SU-DHL-6 (cell line): ENCODE data around the gene CFL1.

Experiments used
- H2AFZ ChIP-seq: fragments of 200-600 bp; sonication (generic); 2 replicates; pipeline ENCODE4 v1.6.1; 2014; ENCODE audit warnings: low read depth, mild to moderate bottlenecking, moderate library complexity, mixed read lengths, antibody characterized with exemption, low read length; ENCODE audit not compliant: severe bottlenecking
- H3F3A ChIP-seq: fragments of 200-600 bp; shearing (Covaris generic); 2 replicates; pipeline ENCODE4 v1.6.0; 2016; ENCODE audit warnings: antibody characterized with exemption, mild to moderate bottlenecking; ENCODE audit not compliant: insufficient read depth
- H3K27ac ChIP-seq: fragments of 200-600 bp; sonication (generic); 2 replicates; pipeline ENCODE4 v1.5.1; 2016; ENCODE audit warnings: low read depth, mild to moderate bottlenecking, low read length, moderate library complexity, mixed read lengths
- H3K27me3 ChIP-seq: fragments of 200-600 bp; sonication (generic), shearing (Covaris generic); 2 replicates; pipeline ENCODE4 v1.6.0; 2014; ENCODE audit warnings: mild to moderate bottlenecking, low read length
- H3K36me3 ChIP-seq: fragments of 200-600 bp; sonication (generic); 2 replicates; pipeline ENCODE4 v1.6.1; 2014; ENCODE audit warnings: mild to moderate bottlenecking, low read length, mixed read lengths
- H3K4me2 ChIP-seq: fragments of 300-600, 200-600 bp; shearing (Covaris generic), sonication (generic); 2 replicates; pipeline ENCODE4 v1.6.0; 2014; ENCODE audit warnings: low read length, low read depth, mild to moderate bottlenecking; ENCODE audit not compliant: poor library complexity, severe bottlenecking
- H3K4me3 ChIP-seq: fragments of 200-600 bp; sonication (generic); 2 replicates; pipeline ENCODE4 v1.5.1; 2014; ENCODE audit warnings: antibody characterized with exemption, low read length, mild to moderate bottlenecking, mixed read lengths; ENCODE audit not compliant: insufficient read depth, poor library complexity, severe bottlenecking
- H3K79me2 ChIP-seq: fragments of 200-600 bp; sonication (generic); 2 replicates; pipeline ENCODE4 v1.6.1; 2014; ENCODE audit warnings: mild to moderate bottlenecking, low read length, moderate library complexity; ENCODE audit not compliant: insufficient read depth
- H3K9ac ChIP-seq: fragments of 200-600 bp; sonication (generic); 2 replicates; pipeline ENCODE4 v1.7.0; 2014; ENCODE audit warnings: mild to moderate bottlenecking, low read length
- H3K9me2 ChIP-seq: fragments of 200-600 bp; sonication (generic); replicated peaks from 2 replicates; pipeline ENCODE4 v1.6.1; 2014; ENCODE audit warnings: low read length; ENCODE audit not compliant: insufficient read depth
- H3K9me3 ChIP-seq: fragments of 200-600 bp; sonication (generic); 2 replicates; pipeline ENCODE4 v1.6.1; 2014; ENCODE audit warnings: low read length, mixed read lengths; ENCODE audit not compliant: insufficient read depth
- H4K20me1 ChIP-seq: fragments of 200-600 bp; sonication (generic); 2 replicates; pipeline ENCODE4 v1.6.1; 2014; ENCODE audit warnings: low read depth, mild to moderate bottlenecking, antibody characterized with exemption, low read length, moderate library complexity, mixed read lengths
- EZH2phosphoT487 ChIP-seq: fragments of 200-600 bp; sonication (generic), shearing (Covaris generic); conservative IDR thresholded peaks from 2 replicates; pipeline ENCODE4 v1.6.1; 2018; ENCODE audit warnings: mild to moderate bottlenecking, antibody characterized with exemption, low read length, moderate library complexity, mixed read lengths
- TF ChIP-seq, protein P1 (sequence below): fragments of 200-600 bp; sonication (generic); IDR thresholded peaks from one replicate; pipeline ENCODE4 v1.5.1; 2017; ENCODE audit warnings: antibody characterized with exemption, mild to moderate bottlenecking, low read length, moderate library complexity; ENCODE audit not compliant: insufficient read depth, poor library complexity, severe bottlenecking

Gene CFL1

DNA sequence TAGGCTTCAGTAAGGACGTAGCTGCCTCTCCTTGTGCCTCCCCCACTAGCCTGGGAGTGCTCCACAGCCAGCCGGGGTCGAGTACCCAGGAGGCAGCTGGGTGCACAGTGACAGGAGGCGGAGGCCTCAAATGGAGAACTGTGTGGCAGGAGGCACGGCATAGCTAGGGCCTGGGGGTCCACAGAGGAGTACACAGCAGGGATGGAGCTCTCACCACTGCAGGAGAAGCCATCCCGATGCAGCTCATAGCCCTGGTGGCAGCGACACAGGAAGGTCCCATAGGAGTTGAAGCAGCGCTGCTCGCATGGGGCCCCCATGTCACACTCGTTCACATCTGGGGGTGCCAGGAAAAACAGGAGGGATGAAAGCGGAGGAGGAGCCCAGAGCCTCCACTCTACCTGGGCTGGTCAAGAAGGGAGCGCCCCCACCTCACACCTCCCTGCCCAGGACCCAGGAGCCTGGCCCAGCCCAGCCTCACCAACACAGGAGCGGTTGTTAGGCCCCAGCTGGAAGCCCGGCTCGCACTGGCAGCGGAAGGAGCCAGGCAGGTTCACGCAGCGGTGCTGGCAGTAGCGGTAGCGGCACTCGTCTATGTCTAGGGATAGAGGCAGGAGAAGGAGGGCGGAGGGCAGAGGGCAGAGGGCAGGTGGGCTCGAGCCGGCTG is 11.8 kb upstream of the CFL1 start:
- Histone ChIP-seq H3F3A (no peaks in the 10 kb centered on the region), H3K36me3 (no peaks in the 10 kb centered on the region), H2AFZ (no peak overlapping the region), H3K79me2 (no peaks in the 10 kb centered on the region), H3K4me2 (no peak overlapping the region), H3K9me2 (no peaks in the 10 kb centered on the region), H4K20me1 (no peaks in the 10 kb centered on the region), H3K9ac (no peak overlapping the region), H3K4me3 (no peak overlapping the region), H3K27ac (no peak overlapping the region), H3K27me3 (no peaks in the 10 kb centered on the region), H3K9me3 (no peaks in the 10 kb centered on the region)
- TF ChIP-seq, protein P1, sequence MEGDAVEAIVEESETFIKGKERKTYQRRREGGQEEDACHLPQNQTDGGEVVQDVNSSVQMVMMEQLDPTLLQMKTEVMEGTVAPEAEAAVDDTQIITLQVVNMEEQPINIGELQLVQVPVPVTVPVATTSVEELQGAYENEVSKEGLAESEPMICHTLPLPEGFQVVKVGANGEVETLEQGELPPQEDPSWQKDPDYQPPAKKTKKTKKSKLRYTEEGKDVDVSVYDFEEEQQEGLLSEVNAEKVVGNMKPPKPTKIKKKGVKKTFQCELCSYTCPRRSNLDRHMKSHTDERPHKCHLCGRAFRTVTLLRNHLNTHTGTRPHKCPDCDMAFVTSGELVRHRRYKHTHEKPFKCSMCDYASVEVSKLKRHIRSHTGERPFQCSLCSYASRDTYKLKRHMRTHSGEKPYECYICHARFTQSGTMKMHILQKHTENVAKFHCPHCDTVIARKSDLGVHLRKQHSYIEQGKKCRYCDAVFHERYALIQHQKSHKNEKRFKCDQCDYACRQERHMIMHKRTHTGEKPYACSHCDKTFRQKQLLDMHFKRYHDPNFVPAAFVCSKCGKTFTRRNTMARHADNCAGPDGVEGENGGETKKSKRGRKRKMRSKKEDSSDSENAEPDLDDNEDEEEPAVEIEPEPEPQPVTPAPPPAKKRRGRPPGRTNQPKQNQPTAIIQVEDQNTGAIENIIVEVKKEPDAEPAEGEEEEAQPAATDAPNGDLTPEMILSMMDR: no peak
- TF ChIP-seq EZH2phosphoT487: no peak

DNA sequence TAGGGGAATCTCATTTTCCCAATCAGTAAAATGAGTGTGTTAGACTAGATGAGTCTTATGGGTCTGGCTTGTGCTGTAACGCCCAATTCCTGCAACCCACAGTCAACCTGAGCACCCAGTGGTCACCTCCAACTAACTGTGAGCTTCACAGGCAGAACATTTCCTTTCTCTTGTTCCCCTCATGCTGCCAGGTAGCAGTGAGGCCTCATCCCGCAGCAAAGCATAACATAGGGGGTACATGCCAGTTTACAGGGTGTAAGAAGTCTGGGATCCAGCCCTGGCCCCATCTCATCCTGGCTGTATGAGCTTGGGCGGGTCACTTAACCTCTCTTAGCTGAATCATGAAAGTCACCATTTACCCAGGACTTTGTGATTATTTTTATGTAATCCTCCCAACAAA is 10.9 kb upstream of the CFL1 start:
- Histone ChIP-seq H3K79me2 (no peaks in the 10 kb centered on the region), H3F3A (no peaks in the 10 kb centered on the region), H3K9me3 (no peaks in the 10 kb centered on the region), H3K27me3 (no peaks in the 10 kb centered on the region), H2AFZ (no peak overlapping the region), H3K4me2 (no peak overlapping the region), H3K4me3 (no peak overlapping the region), H4K20me1 (no peaks in the 10 kb centered on the region), H3K9ac (no peak overlapping the region), H3K9me2 (no peaks in the 10 kb centered on the region), H3K36me3 (no peaks in the 10 kb centered on the region), H3K27ac (no peak overlapping the region)
- TF ChIP-seq, protein P1: no peak
- no peak for TF ChIP-seq EZH2phosphoT487

DNA sequence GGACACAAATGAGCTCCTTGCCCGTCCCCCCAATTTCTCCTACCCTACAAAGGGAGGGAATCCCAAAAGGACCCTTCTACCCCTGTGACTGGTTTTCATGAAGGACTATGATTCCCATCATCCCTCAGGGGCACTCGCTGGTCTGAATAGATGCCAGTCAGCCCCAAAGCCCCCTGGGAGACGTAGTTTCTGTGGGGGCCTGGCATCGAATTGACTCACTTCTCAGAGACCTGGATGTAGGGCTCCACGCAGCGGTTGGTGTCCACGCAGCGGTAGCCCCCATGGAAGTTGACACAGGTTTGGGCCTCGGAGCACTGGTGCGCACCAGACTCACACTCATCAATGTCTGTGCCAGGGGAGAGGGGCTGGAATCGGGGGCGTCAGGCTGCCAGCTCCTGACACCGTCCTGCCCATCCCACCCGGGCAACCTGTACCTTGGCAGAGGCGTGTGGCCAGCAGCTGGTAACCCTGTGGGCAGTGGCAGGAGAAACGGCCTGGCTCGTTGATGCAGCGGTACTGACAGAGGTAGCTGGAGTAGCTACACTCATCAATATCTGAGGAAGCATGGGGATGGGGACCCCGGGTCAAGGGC is 10.2 kb upstream of the CFL1 start:
- no peaks in the 10 kb centered on the region for H3K9me3 ChIP-seq
- no peaks in the 10 kb centered on the region for H3K79me2 ChIP-seq
- no peak overlapping the region for H3K9ac ChIP-seq
- H3K4me2 ChIP-seq: no peak overlapping the region
- no peaks in the 10 kb centered on the region for H4K20me1 ChIP-seq
- H3K9me2 ChIP-seq: no peaks in the 10 kb centered on the region
- no peaks in the 10 kb centered on the region for H3K27me3 ChIP-seq
- H3F3A ChIP-seq: no peaks in the 10 kb centered on the region
- TF ChIP-seq EZH2phosphoT487: no peak
- TF ChIP-seq, protein P1: no peak
- H3K36me3 ChIP-seq: no peaks in the 10 kb centered on the region
- H2AFZ ChIP-seq: no peak overlapping the region
- no peak overlapping the region for H3K4me3 ChIP-seq
- H3K27ac ChIP-seq: no peak overlapping the region
